Measurements from ENCODE around the gene C1QA.
"Not testable (repeated sequence)": the region's sequence is repeated elsewhere in the genome, so short reads cannot be mapped to it uniquely, and the experiment has no call there.

Gene C1QA

DNA sequence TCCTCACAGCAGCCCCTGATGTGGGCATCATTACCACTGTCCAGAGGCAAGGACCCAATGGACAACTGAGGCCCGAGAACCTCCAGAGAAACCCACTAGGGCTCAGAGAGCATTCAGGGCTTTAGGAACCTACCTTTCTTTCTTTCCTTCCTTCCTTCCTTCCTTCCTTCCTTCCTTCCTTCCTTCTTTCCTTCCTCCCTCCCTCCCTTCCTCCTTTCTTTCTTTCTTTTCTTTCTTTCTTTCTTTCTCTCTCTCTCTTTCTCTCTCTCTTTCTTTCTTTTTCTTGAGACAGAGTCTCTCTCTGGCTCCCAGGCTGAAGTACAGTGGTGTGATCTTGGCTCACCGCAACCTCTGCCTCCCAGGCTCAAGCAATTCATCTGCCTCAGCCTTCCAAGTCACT, 32.4 kb downstream of the C1QA start:
- H3K27me3 Mint-ChIP-seq = peaks cover 51% of the 10 kb centered on the region

DNA sequence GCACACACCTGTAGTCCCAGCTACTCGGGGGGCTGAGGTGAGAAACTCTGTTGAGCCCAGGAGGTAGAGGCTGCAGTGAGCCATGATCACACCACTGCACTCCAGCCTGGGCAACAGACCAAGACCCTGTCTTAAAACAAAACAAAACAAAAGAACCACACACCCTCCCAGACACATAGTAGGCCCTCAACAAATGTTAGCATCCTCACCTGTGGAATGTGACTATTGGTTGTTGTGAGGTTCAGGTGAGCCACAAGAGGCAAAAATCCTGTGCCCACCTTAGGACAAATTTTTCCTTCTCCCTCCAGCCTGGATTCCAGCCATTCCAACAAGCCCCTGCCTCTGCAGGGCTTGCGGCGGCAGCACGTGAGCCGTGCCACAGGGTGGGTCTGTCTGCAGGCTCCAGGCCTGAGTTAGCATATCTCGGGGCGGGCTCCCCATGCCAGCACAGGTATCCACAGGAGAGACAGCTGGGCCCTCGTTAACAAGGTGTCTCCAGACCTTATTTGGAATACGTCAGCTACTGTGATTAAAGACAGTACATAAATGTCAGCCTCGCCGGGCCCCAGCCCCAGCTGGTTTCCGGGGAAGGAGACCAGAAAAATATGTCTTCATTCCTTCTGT, 34.0 kb downstream of the C1QA start:
- ATAC-seq = no peak
- H3K9me3 Mint-ChIP-seq = no peaks in the 10 kb centered on the region
- H3K36me3 Mint-ChIP-seq = no peaks in the 10 kb centered on the region
- no peaks in the 10 kb centered on the region for H3K4me1 Mint-ChIP-seq
- H3K4me3 Mint-ChIP-seq = no peak overlapping the region
- no peak overlapping the region for H3K27ac Mint-ChIP-seq
- H3K27me3 Mint-ChIP-seq = peaks cover 45% of the 10 kb centered on the region

More for the DNA sequence above, 32.4 kb downstream of the C1QA start:
- not testable (repeated sequence) for ATAC-seq, H3K36me3 Mint-ChIP-seq, H3K9me3 Mint-ChIP-seq, H3K27ac Mint-ChIP-seq, H3K4me3 Mint-ChIP-seq, H3K4me1 Mint-ChIP-seq

GRCh38 chr1:22671999-22672398, 35.6 kb downstream of the C1QA start:
- H3K27me3 Mint-ChIP-seq = peaks cover 47% of the 10 kb centered on the region
- no peak overlapping the region for H3K4me3 Mint-ChIP-seq
- H3K36me3 Mint-ChIP-seq = no peaks in the 10 kb centered on the region
- no peak overlapping the region for H3K27ac Mint-ChIP-seq
- no peaks in the 10 kb centered on the region for H3K4me1 Mint-ChIP-seq
- no peak for ATAC-seq
- H3K9me3 Mint-ChIP-seq = no peaks in the 10 kb centered on the region

DNA sequence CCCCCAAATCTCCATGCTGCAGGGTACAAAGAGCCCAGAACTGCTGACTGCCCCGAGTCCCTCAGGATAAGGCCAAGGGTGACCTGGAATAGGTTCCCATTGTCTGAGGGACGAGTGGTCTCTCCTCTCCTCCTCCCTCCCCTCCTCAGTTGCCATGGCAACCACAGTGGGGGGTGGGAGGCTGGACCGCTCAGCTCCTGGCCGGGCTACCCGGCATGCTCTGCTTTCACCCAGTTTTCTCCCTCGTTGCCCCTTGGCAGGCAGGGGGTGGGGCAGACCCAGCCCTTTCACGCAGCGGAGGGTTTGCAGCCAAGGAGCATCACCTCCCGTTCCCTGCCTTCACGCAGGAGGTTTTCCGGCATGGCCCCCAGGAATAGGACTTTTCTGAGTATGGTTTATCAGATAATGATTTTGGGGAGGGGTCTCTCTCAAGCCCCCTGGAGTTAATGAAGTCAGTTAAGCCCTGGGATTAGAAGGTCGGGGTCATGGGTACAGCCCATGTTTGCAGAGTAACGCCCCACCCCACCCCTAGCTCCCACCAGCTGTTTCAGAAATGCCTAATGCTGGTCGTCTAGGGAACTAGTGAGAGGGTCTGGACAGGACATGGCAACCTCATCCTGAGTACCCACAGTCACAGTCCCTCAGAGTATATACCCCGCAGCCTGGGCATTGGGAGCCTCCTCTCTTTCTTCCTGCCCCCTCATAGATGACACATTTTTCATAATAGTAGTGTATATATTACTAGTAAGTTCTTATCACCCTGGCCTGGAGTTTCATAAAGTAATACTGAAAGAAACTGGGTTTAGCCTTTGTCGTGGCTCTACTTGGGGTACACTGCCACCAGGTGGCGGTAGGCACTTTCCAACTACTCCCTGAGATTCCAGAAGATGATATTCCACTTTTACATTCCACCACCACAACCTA, 37.3 kb downstream of the C1QA start:
- Mint-ChIP-seq H3K4me1 (no peaks in the 10 kb centered on the region), H3K36me3 (no peaks in the 10 kb centered on the region), H3K27ac (no peak overlapping the region), H3K9me3 (no peaks in the 10 kb centered on the region), H3K4me3 (no peak overlapping the region), H3K27me3 (peaks cover 45% of the 10 kb centered on the region)
- ATAC-seq = peak; percentile 6

- Mint-ChIP-seq H3K4me3 (no peak overlapping the region), H3K27me3 (peaks cover 39% of the 10 kb centered on the region), H3K36me3 (no peaks in the 10 kb centered on the region), H3K27ac (no peak overlapping the region), H3K9me3 (no peaks in the 10 kb centered on the region), H3K4me1 (no peaks in the 10 kb centered on the region)
- ATAC-seq = no peak
Measured at GRCh38 chr1:22674410-22674749, 38.0 kb downstream of the C1QA start.

DNA sequence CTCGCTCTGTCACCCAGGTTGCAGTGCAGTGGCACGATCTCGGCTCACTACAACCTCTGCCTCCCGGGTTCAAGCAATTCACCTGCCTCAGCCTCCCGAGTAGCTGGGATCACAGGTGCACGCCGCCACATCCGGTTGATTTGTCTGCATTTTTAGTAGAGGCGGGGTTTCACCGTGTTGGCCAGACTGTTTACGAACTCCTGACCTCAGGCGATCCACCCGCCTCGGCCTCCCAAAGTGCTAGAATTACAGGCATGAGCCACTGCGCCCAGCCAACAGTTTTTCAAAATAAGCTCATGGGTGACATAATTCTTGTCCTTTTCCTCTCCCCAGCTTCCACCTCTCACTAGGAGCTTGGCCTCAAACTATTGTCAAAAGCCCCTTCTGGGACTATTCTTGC, 39.7 kb downstream of the C1QA start:
- not testable (repeated sequence) for H3K36me3 Mint-ChIP-seq, H3K9me3 Mint-ChIP-seq, H3K4me3 Mint-ChIP-seq, H3K4me1 Mint-ChIP-seq, ATAC-seq, H3K27ac Mint-ChIP-seq
- H3K27me3 Mint-ChIP-seq = peaks cover 27% of the 10 kb centered on the region

DNA sequence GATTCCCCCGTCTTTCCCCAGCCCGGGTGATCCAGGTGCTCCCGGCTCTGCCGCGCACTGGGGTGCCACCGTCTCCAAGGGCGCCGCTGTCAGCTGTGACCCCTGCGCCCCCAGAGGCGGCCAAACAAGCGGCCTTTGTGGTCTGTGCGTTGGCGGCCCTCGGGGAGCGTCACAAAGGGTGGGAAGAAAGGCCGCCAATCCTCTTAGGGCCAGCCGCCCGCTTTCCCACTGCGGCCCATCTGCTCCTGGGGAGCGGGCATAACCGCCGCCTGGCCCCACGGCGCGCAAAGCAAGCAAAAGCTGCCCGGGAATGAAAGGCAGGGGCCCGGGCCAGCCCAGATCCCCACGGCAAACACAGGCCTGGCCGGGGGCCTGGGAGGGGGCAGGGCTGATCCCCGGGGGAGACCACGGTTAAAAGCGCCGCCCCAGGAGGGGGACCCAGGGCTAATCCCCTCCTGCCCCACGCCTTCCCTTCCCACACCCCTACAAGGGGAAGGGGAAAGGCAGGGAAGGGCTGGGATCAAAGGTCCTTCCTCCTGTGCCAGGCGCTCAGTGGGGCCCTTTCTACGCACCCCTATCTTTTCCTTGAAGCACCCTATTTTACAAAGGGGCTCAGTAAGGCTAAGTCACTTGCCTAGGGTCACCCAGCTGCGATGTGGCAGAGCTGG, 40.6 kb downstream of the C1QA start:
- H3K9me3 Mint-ChIP-seq = no peaks in the 10 kb centered on the region
- no peak overlapping the region for H3K4me3 Mint-ChIP-seq
- no peak for ATAC-seq
- peaks cover 24% of the 10 kb centered on the region for H3K27me3 Mint-ChIP-seq
- no peaks in the 10 kb centered on the region for H3K36me3 Mint-ChIP-seq
- H3K4me1 Mint-ChIP-seq = no peaks in the 10 kb centered on the region
- no peak overlapping the region for H3K27ac Mint-ChIP-seq

DNA sequence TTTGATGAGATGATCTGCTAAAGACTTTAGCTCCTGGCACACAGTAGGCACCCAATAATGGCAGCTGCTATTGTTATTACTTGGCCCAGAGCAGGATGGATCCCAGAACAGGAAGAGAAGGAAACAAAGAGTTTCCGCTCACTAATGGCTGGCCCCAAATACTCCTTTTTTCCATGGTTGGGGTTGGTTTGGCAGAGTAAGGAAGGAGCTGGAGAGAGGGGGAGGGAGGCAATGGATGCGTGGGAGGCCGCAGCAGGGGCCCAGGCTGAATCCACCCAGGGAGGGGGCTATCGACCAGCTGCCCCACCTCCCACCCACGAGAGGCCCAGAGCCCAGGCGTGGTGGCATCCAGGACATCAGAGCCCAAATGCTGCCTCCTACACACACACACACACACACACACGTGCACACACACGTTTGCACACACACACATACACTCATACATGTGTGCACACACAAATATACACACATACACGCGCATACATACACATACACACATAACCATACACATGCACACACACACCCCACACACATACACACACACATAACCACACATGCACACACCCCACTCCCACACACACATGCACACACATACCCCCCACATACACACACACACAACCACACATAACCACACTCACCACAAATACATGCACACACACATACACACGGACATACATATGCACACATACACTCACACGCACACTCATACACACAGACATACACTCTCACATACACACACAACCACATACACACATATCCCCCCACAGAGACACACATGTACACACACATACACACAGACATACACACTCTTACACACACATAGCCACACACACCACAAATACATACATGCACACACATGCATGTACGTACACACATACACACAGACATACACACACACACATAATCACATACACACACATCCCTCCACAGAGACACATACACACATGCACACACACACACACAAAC, 41.8 kb downstream of the C1QA start:
- Mint-ChIP-seq H3K36me3 (no peaks in the 10 kb centered on the region), H3K9me3 (no peaks in the 10 kb centered on the region), H3K27ac (no peak overlapping the region), H3K27me3 (peaks cover 17% of the 10 kb centered on the region), H3K4me1 (no peaks in the 10 kb centered on the region), H3K4me3 (no peak overlapping the region)
- no peak for ATAC-seq

DNA sequence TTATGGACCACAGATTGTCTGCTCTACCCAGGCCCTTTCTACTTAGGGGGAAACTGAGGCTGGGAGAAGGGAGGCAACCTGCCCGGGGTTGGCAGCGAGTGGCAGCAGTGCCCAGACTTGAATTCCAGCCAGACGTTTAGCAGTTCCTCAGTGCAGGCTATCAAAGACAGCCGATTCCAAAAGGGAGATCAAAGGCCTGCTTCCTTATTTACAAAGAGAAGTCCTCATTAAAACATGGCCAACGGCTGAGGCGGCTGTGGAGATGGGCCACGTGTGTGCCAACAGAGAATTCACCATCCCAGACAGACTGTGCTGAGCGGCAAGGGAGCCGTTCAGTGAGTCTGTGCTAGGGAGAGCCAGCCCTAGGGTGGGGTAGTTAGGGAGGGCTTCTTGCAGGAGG, 44.3 kb downstream of the C1QA start:
- peaks cover 25% of the 10 kb centered on the region for H3K27me3 Mint-ChIP-seq
- H3K4me3 Mint-ChIP-seq = no peak overlapping the region
- no peak overlapping the region for H3K27ac Mint-ChIP-seq
- H3K36me3 Mint-ChIP-seq = no peaks in the 10 kb centered on the region
- ATAC-seq = no peak
- no peaks in the 10 kb centered on the region for H3K4me1 Mint-ChIP-seq
- no peaks in the 10 kb centered on the region for H3K9me3 Mint-ChIP-seq

- H3K27ac Mint-ChIP-seq = no peak overlapping the region
- H3K27me3 Mint-ChIP-seq = peaks cover 35% of the 10 kb centered on the region
- no peaks in the 10 kb centered on the region for H3K4me1 Mint-ChIP-seq
- ATAC-seq = no peak
- no peaks in the 10 kb centered on the region for H3K9me3 Mint-ChIP-seq
- no peaks in the 10 kb centered on the region for H3K36me3 Mint-ChIP-seq
- H3K4me3 Mint-ChIP-seq = no peak overlapping the region
Measured at GRCh38 chr1:22681556-22682276, 45.3 kb downstream of the C1QA start.

- Mint-ChIP-seq H3K4me1 (no peaks in the 10 kb centered on the region), H3K4me3 (no peak overlapping the region), H3K27ac (no peak overlapping the region), H3K27me3 (peaks cover 50% of the 10 kb centered on the region), H3K9me3 (no peaks in the 10 kb centered on the region), H3K36me3 (no peaks in the 10 kb centered on the region)
- ATAC-seq = no peak
Measured at GRCh38 chr1:22683547-22683946, 47.1 kb downstream of the C1QA start.

DNA sequence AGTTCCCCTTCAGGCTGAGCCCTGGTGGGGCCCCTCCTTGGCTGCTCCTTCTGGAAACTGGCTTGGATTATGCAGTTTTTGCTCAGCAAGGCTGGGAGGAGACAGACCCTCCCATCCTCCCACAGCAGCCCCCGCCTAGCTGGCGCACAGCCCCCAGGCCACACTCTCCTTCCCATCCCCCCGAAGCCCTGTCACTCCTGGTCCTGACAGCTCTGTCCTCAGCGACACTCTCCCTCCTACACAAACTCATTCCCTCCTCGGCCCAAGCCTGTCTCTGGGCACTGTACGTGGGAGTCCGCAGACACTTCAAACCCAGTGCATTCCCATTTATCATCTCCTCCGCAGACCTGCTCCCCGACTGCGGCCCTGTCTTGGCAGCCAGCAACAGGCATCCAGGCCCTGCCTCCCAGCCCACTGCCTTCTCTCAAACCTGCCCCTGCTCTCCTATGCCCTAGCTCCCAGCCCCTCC, 49.2 kb downstream of the C1QA start:
- no peak overlapping the region for H3K27ac Mint-ChIP-seq
- no peaks in the 10 kb centered on the region for H3K9me3 Mint-ChIP-seq
- ATAC-seq = no peak
- no peaks in the 10 kb centered on the region for H3K36me3 Mint-ChIP-seq
- peaks cover 62% of the 10 kb centered on the region for H3K27me3 Mint-ChIP-seq
- no peaks in the 10 kb centered on the region for H3K4me1 Mint-ChIP-seq
- H3K4me3 Mint-ChIP-seq = no peak overlapping the region

DNA sequence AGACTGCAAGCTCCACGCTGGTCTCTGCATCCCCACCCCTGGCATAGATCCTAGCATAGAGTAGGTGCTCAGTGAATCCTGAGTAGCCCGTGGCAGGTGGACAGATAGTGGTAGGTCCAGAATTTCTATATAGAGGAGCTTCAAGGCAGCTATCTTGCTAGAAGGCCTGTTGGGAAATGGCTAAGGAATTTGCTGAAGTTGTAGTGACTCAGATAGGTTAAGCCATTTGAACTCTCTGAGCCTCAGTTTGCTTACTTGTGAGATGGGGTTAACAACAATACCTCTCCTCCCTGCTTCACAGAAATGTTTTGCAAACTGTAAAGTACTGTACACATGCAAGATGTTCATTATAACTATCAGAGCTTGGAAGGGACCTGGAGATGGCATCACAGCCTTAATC, 50.8 kb downstream of the C1QA start:
- H3K27me3 Mint-ChIP-seq = peaks cover 62% of the 10 kb centered on the region

DNA sequence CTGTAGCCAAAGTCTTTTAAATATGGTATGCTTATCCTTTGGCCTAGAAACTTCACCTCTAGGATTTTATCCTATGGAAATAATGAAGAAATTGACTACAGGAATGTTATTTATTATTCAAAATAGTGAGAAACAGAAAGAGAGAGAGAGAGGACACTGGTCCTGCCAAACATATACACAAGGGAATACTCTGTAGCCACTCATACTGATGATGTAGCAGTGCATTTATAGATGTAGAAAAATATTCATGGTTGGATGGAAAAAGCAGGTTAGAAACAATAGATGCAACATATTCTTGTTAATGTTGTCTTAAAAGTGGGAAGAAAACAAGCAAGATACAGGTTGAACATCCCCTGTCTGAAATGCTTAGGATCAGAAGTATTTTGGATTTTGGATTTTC, 52.0 kb downstream of the C1QA start:
- Mint-ChIP-seq H3K4me3 (no peak overlapping the region), H3K27ac (no peak overlapping the region), H3K4me1 (no peaks in the 10 kb centered on the region), H3K9me3 (no peaks in the 10 kb centered on the region), H3K27me3 (peaks cover 61% of the 10 kb centered on the region), H3K36me3 (no peaks in the 10 kb centered on the region)
- no peak for ATAC-seq

More for the DNA sequence above, 50.8 kb downstream of the C1QA start:
- Mint-ChIP-seq H3K4me3 (no peak overlapping the region), H3K27ac (no peak overlapping the region), H3K4me1 (no peaks in the 10 kb centered on the region), H3K9me3 (no peaks in the 10 kb centered on the region), H3K36me3 (no peaks in the 10 kb centered on the region)
- no peak for ATAC-seq

Measured in stimulated activated memory B cell treated with anti-CD40 and anti-IgM and Interleukin-4, amounts not matched to agents 10 μg/mL and 1 μg/mL and 100 μg/mL, for 72 hours (primary cell).